SJSA1 (cell line): ENCODE measurements around the gene OAT. TPM values are rescaled to one million over a fixed set of nuclear protein-coding genes. Genes with fewer than 3 reads are reported as not detected.

Experiments used
- total RNA-seq: library from RNA; depleted of rRNA; stranded (reverse); fragments of >200 nt; shearing (Covaris generic); gene quantifications from 2 replicates; pipeline ENCODE4 v1.2.3, GENCODE V29; 2014; rRNA removed

The OAT gene
- total RNA-seq, 1 experiment from 2014 or later: 112 TPM

Other genes with a start within 250 kb of the OAT start
- gene NKX1-2, start 31.1 kb upstream of the OAT start, total RNA-seq: not detected in 2 replicates
- gene LHPP, start 42.9 kb upstream of the OAT start, total RNA-seq: 8.8 and 14.7 TPM in 2 replicates